Hepatocyte (in vitro differentiated cells): ENCODE results near the gene SP2.

Experiments
- CTCF ChIP-seq: fragments of 200-600 bp; sonication (generic); IDR thresholded peaks from 2 replicates; pipeline ENCODE4 v1.5.1; 2016; ENCODE audit warnings: antibody characterized with exemption, mild to moderate bottlenecking; ENCODE audit not compliant: poor library complexity
- EZH2 ChIP-seq: fragments of 200-600 bp; sonication (generic); IDR thresholded peaks from 2 replicates; pipeline ENCODE4 v1.6.1; 2016; ENCODE audit warnings: antibody characterized with exemption, mild to moderate bottlenecking, borderline replicate concordance
- EZH2phosphoT487 ChIP-seq: fragments of 200-600 bp; sonication (generic); IDR thresholded peaks from one replicate; pipeline ENCODE4 v1.6.1; 2018; ENCODE audit warnings: antibody characterized with exemption, mild to moderate bottlenecking, low read depth, moderate library complexity; ENCODE audit not compliant: unreplicated experiment, severe bottlenecking

- TF ChIP-seq CTCF (peak; percentile 77), EZH2 (no peak), EZH2phosphoT487 (no peak)
Observed at GRCh38 chr17:47978324-47978723, 82.3 kb downstream of the SP2 start.
